ENCODE data around the gene OXA1L. TPM values are rescaled to one million over a fixed set of nuclear protein-coding genes. Genes with fewer than 3 reads are reported as not detected.
"Not testable (repeated sequence)": the region's sequence is repeated elsewhere in the genome, so short reads cannot be mapped to it uniquely, and the experiment has no call there.

OXA1L gene
- total RNA-seq, 1 donor from 2014 or later: 121 TPM

DNA sequence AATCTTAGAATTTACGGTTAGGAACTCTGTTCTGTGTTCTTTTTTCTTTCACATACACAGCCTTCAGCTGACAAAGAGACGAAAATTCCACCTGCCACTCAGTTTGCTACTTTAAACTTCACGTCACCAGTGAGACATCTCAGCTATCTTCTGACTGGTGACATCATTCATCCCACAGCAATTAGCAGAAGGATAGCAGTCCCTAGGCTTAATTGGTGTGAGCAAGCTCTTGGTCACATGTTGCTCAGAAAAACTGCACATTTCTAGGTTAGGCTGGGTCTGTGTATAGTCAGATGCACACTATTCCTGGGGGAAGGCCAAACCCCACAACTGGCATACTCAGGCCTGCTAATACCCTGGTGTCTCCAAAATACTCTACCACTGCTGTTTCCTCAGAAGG is 24.8 kb downstream of the OXA1L start:
- Mint-ChIP-seq H3K4me1 (no peaks in the 10 kb centered on the region), H3K36me3 (ENCODE audit: low read depth) (no peaks in the 10 kb centered on the region), H3K27me3 (ENCODE audit: low read depth) (peaks cover 7% of the 10 kb centered on the region), H3K9me3 (no peaks in the 10 kb centered on the region), H3K27ac (ENCODE audit: unreplicated experiment) (no peak overlapping the region), H3K4me3 (no peak overlapping the region)
- DNase-seq (ENCODE audit: low read depth, low spot score): no peak
- TF ChIP-seq, protein P1, sequence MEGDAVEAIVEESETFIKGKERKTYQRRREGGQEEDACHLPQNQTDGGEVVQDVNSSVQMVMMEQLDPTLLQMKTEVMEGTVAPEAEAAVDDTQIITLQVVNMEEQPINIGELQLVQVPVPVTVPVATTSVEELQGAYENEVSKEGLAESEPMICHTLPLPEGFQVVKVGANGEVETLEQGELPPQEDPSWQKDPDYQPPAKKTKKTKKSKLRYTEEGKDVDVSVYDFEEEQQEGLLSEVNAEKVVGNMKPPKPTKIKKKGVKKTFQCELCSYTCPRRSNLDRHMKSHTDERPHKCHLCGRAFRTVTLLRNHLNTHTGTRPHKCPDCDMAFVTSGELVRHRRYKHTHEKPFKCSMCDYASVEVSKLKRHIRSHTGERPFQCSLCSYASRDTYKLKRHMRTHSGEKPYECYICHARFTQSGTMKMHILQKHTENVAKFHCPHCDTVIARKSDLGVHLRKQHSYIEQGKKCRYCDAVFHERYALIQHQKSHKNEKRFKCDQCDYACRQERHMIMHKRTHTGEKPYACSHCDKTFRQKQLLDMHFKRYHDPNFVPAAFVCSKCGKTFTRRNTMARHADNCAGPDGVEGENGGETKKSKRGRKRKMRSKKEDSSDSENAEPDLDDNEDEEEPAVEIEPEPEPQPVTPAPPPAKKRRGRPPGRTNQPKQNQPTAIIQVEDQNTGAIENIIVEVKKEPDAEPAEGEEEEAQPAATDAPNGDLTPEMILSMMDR (conservative IDR thresholded peaks at IDR 0.05): no peak

DNA sequence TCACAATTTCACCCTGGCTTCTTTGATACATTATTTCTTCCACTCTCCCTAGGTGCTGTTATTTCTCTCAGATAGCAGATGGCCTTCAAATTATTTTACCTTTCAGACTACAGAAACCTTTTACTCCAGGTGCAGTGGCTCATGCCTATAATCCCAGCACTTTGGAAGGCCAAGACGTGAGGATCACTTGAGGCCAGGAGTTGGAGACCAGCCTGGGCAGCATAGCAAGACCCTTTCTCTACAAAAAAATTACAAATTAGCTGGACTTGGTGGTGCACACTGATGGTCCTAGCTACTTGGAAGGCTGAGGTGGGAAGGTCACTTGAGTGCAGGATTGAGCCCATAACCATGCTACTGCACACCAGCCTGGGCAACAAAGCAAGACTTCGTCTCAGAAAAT is 25.7 kb downstream of the OXA1L start:
- H3K4me3 Mint-ChIP-seq: no peak overlapping the region
- H3K27me3 Mint-ChIP-seq (ENCODE audit: low read depth): peaks cover 14% of the 10 kb centered on the region
- TF ChIP-seq, protein P1 (conservative IDR thresholded peaks at IDR 0.05): no peak
- no peaks in the 10 kb centered on the region for H3K4me1 Mint-ChIP-seq
- DNase-seq (ENCODE audit: low read depth, low spot score): no peak
- H3K9me3 Mint-ChIP-seq: no peaks in the 10 kb centered on the region
- peak overlapping the region; percentile 50 for H3K27ac Mint-ChIP-seq (ENCODE audit: unreplicated experiment)
- no peaks in the 10 kb centered on the region for H3K36me3 Mint-ChIP-seq (ENCODE audit: low read depth)

DNA sequence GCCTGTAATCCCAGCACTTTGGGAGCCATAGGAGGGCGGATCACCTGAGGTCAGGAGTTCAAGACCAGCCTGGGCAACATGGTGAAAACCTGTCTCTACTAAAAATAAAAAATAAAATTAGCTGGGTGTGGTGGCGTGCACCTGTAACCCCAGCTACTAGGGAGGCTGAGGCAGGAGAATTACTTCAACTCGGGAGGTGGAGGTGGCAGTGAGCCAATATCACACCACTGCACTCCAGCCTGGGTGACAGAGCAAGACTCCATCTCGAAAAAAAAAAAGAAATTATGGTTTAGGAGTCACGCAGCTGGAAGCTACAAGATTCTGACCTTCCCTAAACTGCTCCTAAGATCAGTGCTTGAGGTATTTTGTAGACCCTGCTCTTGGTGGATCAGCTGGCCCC is 27.1 kb downstream of the OXA1L start:
- H3K27me3 Mint-ChIP-seq (ENCODE audit: low read depth): peaks cover 23% of the 10 kb centered on the region
- DNase-seq (ENCODE audit: low read depth, low spot score): not testable (repeated sequence)

DNA sequence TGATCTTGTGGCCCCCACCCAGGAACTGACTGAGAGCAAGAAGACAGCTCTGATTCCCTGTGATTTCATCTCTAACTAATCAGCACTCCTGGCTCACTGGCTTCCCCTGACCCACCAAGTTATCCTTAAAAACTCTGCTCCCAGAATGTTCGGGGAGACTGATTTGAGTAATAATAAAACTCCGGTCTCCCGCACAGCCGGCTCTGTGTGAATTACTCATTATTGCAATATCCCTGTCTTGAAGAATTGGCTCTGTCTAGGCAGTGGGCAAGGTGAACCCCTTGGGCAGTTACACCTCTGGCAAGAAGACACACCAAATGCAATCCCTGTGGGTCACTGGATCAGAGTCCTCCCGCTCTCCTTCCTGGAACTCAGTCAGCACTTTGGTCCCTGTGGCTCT is 27.5 kb downstream of the OXA1L start:
- Mint-ChIP-seq H3K27me3 (ENCODE audit: low read depth) (peaks cover 27% of the 10 kb centered on the region), H3K36me3 (ENCODE audit: low read depth) (no peaks in the 10 kb centered on the region), H3K9me3 (no peaks in the 10 kb centered on the region), H3K4me3 (no peak overlapping the region), H3K27ac (ENCODE audit: unreplicated experiment) (no peak overlapping the region), H3K4me1 (no peaks in the 10 kb centered on the region)
- TF ChIP-seq, protein P1 (conservative IDR thresholded peaks at IDR 0.05): no peak
- DNase-seq (ENCODE audit: low read depth, low spot score): no peak

More for the DNA sequence above, 27.1 kb downstream of the OXA1L start:
- not testable (repeated sequence) for H3K36me3 Mint-ChIP-seq (ENCODE audit: low read depth); H3K9me3 Mint-ChIP-seq; H3K4me3 Mint-ChIP-seq; H3K27ac Mint-ChIP-seq (ENCODE audit: unreplicated experiment); H3K4me1 Mint-ChIP-seq

DNA sequence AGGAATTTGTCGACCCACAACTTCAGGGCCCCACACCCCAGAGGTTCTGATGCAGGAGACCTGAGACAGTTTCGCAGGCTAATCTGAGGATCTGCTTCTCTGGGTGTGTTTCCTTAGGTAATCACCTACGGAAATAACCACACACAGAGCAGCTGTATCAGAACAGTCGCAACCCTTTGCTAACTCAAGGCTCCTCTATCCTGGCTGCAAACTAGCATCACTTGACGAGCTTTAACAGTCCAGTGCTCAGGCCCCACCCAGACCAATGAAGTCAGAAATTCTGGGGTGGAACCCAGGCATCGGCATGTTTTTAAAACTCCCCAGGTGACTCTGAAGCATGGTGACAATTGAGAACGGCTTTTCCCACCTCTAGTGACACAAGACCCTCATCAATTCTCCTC is 28.1 kb downstream of the OXA1L start:
- Mint-ChIP-seq H3K36me3 (ENCODE audit: low read depth) (no peaks in the 10 kb centered on the region), H3K4me1 (no peaks in the 10 kb centered on the region), H3K4me3 (no peak overlapping the region), H3K27me3 (ENCODE audit: low read depth) (peaks cover 30% of the 10 kb centered on the region), H3K9me3 (no peaks in the 10 kb centered on the region), H3K27ac (ENCODE audit: unreplicated experiment) (no peak overlapping the region)
- no peak for DNase-seq (ENCODE audit: low read depth, low spot score)
- TF ChIP-seq, protein P1 (conservative IDR thresholded peaks at IDR 0.05): no peak

DNA sequence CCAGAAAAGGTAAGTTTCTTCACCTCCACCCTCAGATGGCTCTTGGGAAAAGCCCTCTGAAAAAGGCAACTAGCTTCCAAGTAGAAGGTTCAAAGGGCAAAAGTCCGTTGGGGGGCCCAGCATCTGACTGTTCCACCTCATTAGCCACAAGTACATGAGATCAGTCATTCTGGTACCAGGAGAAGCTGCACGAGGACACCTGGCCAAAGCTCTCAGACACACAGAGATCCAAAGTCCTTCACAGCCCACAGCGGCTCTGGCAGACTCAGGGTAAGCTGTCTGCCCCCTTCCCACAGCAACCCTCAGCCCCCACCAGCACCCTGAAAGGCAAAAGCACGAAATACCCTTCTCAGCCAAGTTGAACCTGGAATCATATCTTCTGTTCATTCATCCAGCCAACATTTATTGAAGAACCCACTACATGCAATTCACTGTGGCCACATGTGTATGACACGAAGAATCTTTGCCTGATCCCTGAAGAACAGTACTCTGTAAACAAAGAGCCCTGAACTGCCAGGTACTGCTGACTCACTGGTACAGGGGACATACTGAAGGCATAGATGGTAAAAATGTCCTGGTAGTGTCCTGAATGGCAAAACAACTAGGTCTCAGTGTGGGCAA is 29.7 kb downstream of the OXA1L start:
- H3K4me3 Mint-ChIP-seq: no peak overlapping the region
- no peaks in the 10 kb centered on the region for H3K9me3 Mint-ChIP-seq
- DNase-seq (ENCODE audit: low read depth, low spot score): no peak
- TF ChIP-seq, protein P1 (conservative IDR thresholded peaks at IDR 0.05): no peak
- H3K36me3 Mint-ChIP-seq (ENCODE audit: low read depth): no peaks in the 10 kb centered on the region
- H3K27ac Mint-ChIP-seq (ENCODE audit: unreplicated experiment): no peak overlapping the region
- no peaks in the 10 kb centered on the region for H3K4me1 Mint-ChIP-seq
- H3K27me3 Mint-ChIP-seq (ENCODE audit: low read depth): peaks cover 34% of the 10 kb centered on the region
